Sciatic nerve (tissue), 2 donors: Measurements from ENCODE around the gene OOSP1. TPM values are rescaled to one million over a fixed set of nuclear protein-coding genes. Genes with fewer than 3 reads are reported as not detected.
"Not testable (repeated sequence)": the region's sequence is repeated elsewhere in the genome, so short reads cannot be mapped to it uniquely, and the experiment has no call there.

Experiments used
- ATAC-seq: fragments of 200-7000 bp; cut with Tn5 transposase; one replicate; pipeline ENCODE4 v1.9.1; 2020; ENCODE audit warnings: mild to moderate bottlenecking, moderate library complexity
- DNase-seq: peaks from one replicate; pipeline ENCODE4 v3.0.0-alpha.2; 2020; ENCODE audit warnings: low spot score
- intact Hi-C: fragments of 100-400 bp; cut with DNase I; formaldehyde crosslinking; loops from one replicate; pipeline ENCODE4 v1.14.2; 2022
- total RNA-seq: library from RNA; stranded (reverse); fragmentation: NEBNext Ultra II Directional; extraction: Animal tissue kit (Norgen Biotek cat#: 25700); gene quantifications from one replicate; pipeline ENCODE4 v1.2.1, GENCODE V29; 2021
- donor health status: DM: no; HTN: no; CAD: no.
- donor health status: DM: no; HTN: no; CAD: no.

Gene OOSP1
- not detected for total RNA-seq

- intact Hi-C loops: no loop called here
- no peak for DNase-seq
- no peak for ATAC-seq
Observed at GRCh38 chr11:59938132-59938531, at the start of gene OOSP1. TSS of gene OOSP1 (plus strand) at chr11:59938432. CDS start at chr11:59938455, 23 bp downstream.

GRCh38 chr11:59891781-59892181 lies 46.5 kb upstream of the OOSP1 start:
- intact Hi-C loops: no loop called here
- peak; percentile 42 for ATAC-seq
- DNase-seq: no peak

GRCh38 chr11:59894616-59895015 lies 43.6 kb upstream of the OOSP1 start:
- DNase-seq (no peak), ATAC-seq (no peak)
- intact Hi-C loops: no loop called here

- DNase-seq: no peak
- ATAC-seq: no peak
- intact Hi-C loops: no loop called here
Observed at GRCh38 chr11:59898046-59898445, 40.2 kb upstream of the OOSP1 start.

- intact Hi-C loops: no loop called here
- no peak for ATAC-seq
- DNase-seq: no peak
Observed at GRCh38 chr11:59898650-59899049, 39.6 kb upstream of the OOSP1 start.

GRCh38 chr11:59899532-59899931 lies 38.7 kb upstream of the OOSP1 start:
- ATAC-seq (no peak), DNase-seq (no peak)
- intact Hi-C loops: no loop called here

- ATAC-seq (no peak), DNase-seq (no peak)
- intact Hi-C loops: no loop called here
Observed at GRCh38 chr11:59900366-59901126, 37.7 kb upstream of the OOSP1 start.

GRCh38 chr11:59901306-59901705 lies 36.9 kb upstream of the OOSP1 start:
- ATAC-seq: no peak
- intact Hi-C loops: no loop called here
- DNase-seq: no peak

GRCh38 chr11:59903569-59903968 lies 34.7 kb upstream of the OOSP1 start:
- intact Hi-C loops, ATAC-seq, DNase-seq: not testable (repeated sequence)

GRCh38 chr11:59918480-59918879 lies 19.8 kb upstream of the OOSP1 start:
- intact Hi-C loops: loop anchor here (10.0 kb wide), 1 partner anchor 94 kb away; no protein-coding TSS in a partner anchor
- DNase-seq: no peak
- ATAC-seq: no peak

- DNase-seq: no peak
- no peak for ATAC-seq
- intact Hi-C loops: loop anchor here (10.0 kb wide), 1 partner anchor 94 kb away; no protein-coding TSS in a partner anchor
Observed at GRCh38 chr11:59918987-59919589, 19.1 kb upstream of the OOSP1 start.

- intact Hi-C loops: no loop called here
- ATAC-seq: no peak
Observed at GRCh38 chr11:59923813-59924212, 14.4 kb upstream of the OOSP1 start.

GRCh38 chr11:59931688-59932087 lies 6.5 kb upstream of the OOSP1 start:
- intact Hi-C loops: no loop called here
- no peak for ATAC-seq
- no peak for DNase-seq

More at GRCh38 chr11:59923813-59924212, 14.4 kb upstream of the OOSP1 start:
- DNase-seq: no peak

GRCh38 chr11:59938718-59939117 lies 486 bp downstream of the OOSP1 start:
- intact Hi-C loops: no loop called here
- no peak for DNase-seq
- no peak for ATAC-seq

GRCh38 chr11:59939482-59939881 lies 1.2 kb downstream of the OOSP1 start:
- no peak for DNase-seq
- ATAC-seq: no peak
- intact Hi-C loops: no loop called here

- ATAC-seq (no peak), DNase-seq (no peak)
- intact Hi-C loops: no loop called here
Observed at GRCh38 chr11:59941091-59941490, 2.9 kb downstream of the OOSP1 start.

GRCh38 chr11:59943997-59944714 lies 5.9 kb downstream of the OOSP1 start:
- intact Hi-C loops: no loop called here

GRCh38 chr11:59944720-59945119 lies 6.5 kb downstream of the OOSP1 start:
- intact Hi-C loops: no loop called here
- ATAC-seq (no peak), DNase-seq (no peak)

More at GRCh38 chr11:59943997-59944714, 5.9 kb downstream of the OOSP1 start:
- DNase-seq (no peak), ATAC-seq (no peak)

GRCh38 chr11:59953463-59954218 lies 15.4 kb downstream of the OOSP1 start:
- no peak for ATAC-seq
- DNase-seq: no peak
- intact Hi-C loops: no loop called here
